Activated T-cell treated with anti-CD3 and anti-CD28 coated beads, Interleukin-2, amount 50 U/mL, for 72 hours (primary cell): ENCODE data around the gene KRT75. TPM values are rescaled to one million over a fixed set of nuclear protein-coding genes. Genes with fewer than 3 reads are reported as not detected.

Experiments used
- ATAC-seq, 2 donors: fragments of 150-1000 bp; cut with Tn5 transposase; replicated peaks in 1 of 2; 2 replicates each; pipeline ENCODE4 v1.10.0; 2021; ENCODE audit warnings: moderate library complexity in 2 of 2, mild to moderate bottlenecking in 1 of 2
- DNase-seq, 2 donors: peaks; one replicate each; pipeline ENCODE4 v3.0.0; 2021 to 2022; ENCODE audit warnings: mixed read lengths in 1 of 2
- H3K27ac Mint-ChIP-seq: one replicate; pipeline ENCODE4 v1.8.0; 2022; ENCODE audit warnings: mild to moderate bottlenecking, moderate library complexity, mixed read lengths
- H3K27me3 Mint-ChIP-seq: one replicate; pipeline ENCODE4 v1.8.0; 2022; ENCODE audit warnings: low read depth, mixed read lengths
- H3K36me3 Mint-ChIP-seq, 2 donors: one replicate each; pipeline ENCODE4 v1.8.0; 2022; ENCODE audit warnings: mixed read lengths in 2 of 2, mild to moderate bottlenecking in 1 of 2; ENCODE audit not compliant: insufficient read depth in 2 of 2
- H3K4me1 Mint-ChIP-seq: one replicate; pipeline ENCODE4 v1.8.0; 2022; ENCODE audit warnings: low read depth, mixed read lengths
- H3K4me3 Mint-ChIP-seq, 2 donors: one replicate each; pipeline ENCODE4 v1.8.0; 2022; ENCODE audit warnings: mild to moderate bottlenecking in 2 of 2, mixed read lengths in 2 of 2, moderate library complexity in 2 of 2
- H3K9me3 Mint-ChIP-seq, 2 donors: one replicate each; pipeline ENCODE4 v1.8.0; 2022; ENCODE audit warnings: mixed read lengths in 2 of 2
- total RNA-seq, 2 donors: library from RNA; stranded (reverse); gene quantifications; one replicate each; pipeline ENCODE4 v1.2.3, GENCODE V29; 2022

The KRT75 gene
- total RNA-seq, 2 donors from 2014 or later = not detected

GRCh38 chr12:52403561-52403960 is 30.6 kb downstream of the KRT75 start:
- Mint-ChIP-seq H3K36me3 (no peaks in the 10 kb centered on the region), H3K27ac (no peak overlapping the region), H3K27me3 (peaks cover 3% of the 10 kb centered on the region), H3K9me3 (no peaks in the 10 kb centered on the region), H3K4me3 (no peak overlapping the region), H3K4me1 (no peaks in the 10 kb centered on the region)
- ATAC-seq (no peak), DNase-seq (no peak)

- no peaks in the 10 kb centered on the region for H3K9me3 Mint-ChIP-seq
- no peak overlapping the region for H3K4me3 Mint-ChIP-seq
- H3K27ac Mint-ChIP-seq = no peak overlapping the region
- H3K27me3 Mint-ChIP-seq = no peaks in the 10 kb centered on the region
- no peaks in the 10 kb centered on the region for H3K4me1 Mint-ChIP-seq
- DNase-seq = no peak
- H3K36me3 Mint-ChIP-seq = no peaks in the 10 kb centered on the region
- ATAC-seq = no peak
Measured at GRCh38 chr12:52402873-52403540, 31.2 kb downstream of the KRT75 start.

- Mint-ChIP-seq H3K27ac (no peak overlapping the region), H3K9me3 (no peaks in the 10 kb centered on the region)
Measured at GRCh38 chr12:52402377-52402776, 31.8 kb downstream of the KRT75 start.

DNA sequence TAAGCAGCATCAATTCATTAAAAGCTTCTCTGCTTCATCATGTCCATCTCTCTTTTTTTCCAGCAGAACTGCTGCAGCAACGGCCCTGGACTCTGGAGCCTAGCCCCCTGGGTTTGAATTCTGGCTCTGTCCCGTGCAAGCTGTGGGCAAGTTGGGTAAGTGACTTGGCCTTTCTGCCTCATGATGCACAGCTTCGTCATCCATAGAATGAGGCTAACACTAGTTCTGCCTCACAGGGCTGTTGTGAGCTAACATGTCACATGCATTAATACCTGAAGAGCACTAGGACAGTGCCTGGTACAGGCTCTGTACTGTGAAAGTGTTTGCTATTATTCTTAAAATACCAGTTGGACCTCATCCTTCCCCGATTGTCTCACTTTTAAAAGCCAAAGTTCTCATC is 32.2 kb downstream of the KRT75 start:
- Mint-ChIP-seq H3K36me3 (no peaks in the 10 kb centered on the region), H3K9me3 (no peaks in the 10 kb centered on the region), H3K27me3 (peaks cover under 1% of the 10 kb centered on the region), H3K4me1 (no peaks in the 10 kb centered on the region), H3K4me3 (no peak overlapping the region), H3K27ac (no peak overlapping the region)
- ATAC-seq = no peak
- no peak for DNase-seq

More at GRCh38 chr12:52402377-52402776, 31.8 kb downstream of the KRT75 start:
- H3K4me3 Mint-ChIP-seq = no peak overlapping the region
- DNase-seq (no peak), ATAC-seq (no peak)
- H3K27me3 Mint-ChIP-seq = no peaks in the 10 kb centered on the region
- no peaks in the 10 kb centered on the region for H3K4me1 Mint-ChIP-seq
- no peaks in the 10 kb centered on the region for H3K36me3 Mint-ChIP-seq

DNA sequence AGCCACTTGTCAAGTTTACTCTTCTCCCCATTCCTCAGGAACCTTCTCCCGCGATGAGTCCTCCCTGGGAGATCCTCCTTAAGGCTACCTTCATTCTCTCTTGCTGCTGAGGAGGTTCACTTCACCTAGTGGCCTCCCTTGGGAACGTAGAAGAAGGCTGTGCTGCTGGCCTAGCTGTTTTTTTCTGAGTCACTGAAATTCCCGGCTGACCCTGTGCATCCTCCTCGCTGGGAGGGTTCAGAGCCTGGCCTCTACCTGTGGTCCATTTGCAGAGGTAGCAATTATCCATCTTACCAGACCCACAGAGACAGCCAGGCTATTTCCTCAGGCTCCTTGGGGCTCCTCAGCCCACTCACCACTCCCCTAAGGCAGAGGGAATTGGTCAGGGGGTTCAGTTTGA is 32.6 kb downstream of the KRT75 start:
- H3K9me3 Mint-ChIP-seq = no peaks in the 10 kb centered on the region
- H3K27ac Mint-ChIP-seq = no peak overlapping the region
- H3K27me3 Mint-ChIP-seq = peaks cover 4% of the 10 kb centered on the region
- ATAC-seq (no peak), DNase-seq (no peak)
- H3K4me1 Mint-ChIP-seq = no peaks in the 10 kb centered on the region
- no peaks in the 10 kb centered on the region for H3K36me3 Mint-ChIP-seq
- no peak overlapping the region for H3K4me3 Mint-ChIP-seq

- ATAC-seq (no peak), DNase-seq (no peak)
- no peaks in the 10 kb centered on the region for H3K4me1 Mint-ChIP-seq
- H3K36me3 Mint-ChIP-seq = no peaks in the 10 kb centered on the region
- H3K27me3 Mint-ChIP-seq = peaks cover 7% of the 10 kb centered on the region
- no peak overlapping the region for H3K4me3 Mint-ChIP-seq
- H3K9me3 Mint-ChIP-seq = no peaks in the 10 kb centered on the region
- no peak overlapping the region for H3K27ac Mint-ChIP-seq
Measured at GRCh38 chr12:52400906-52401305, 33.3 kb downstream of the KRT75 start.

- no peak overlapping the region for H3K4me3 Mint-ChIP-seq
- no peaks in the 10 kb centered on the region for H3K36me3 Mint-ChIP-seq
- H3K27ac Mint-ChIP-seq = no peak overlapping the region
- H3K4me1 Mint-ChIP-seq = no peaks in the 10 kb centered on the region
- ATAC-seq = no peak
- H3K27me3 Mint-ChIP-seq = peaks cover 7% of the 10 kb centered on the region
- H3K9me3 Mint-ChIP-seq = no peaks in the 10 kb centered on the region
- DNase-seq = no peak
Measured at GRCh38 chr12:52399756-52400155, 34.4 kb downstream of the KRT75 start.

GRCh38 chr12:52398176-52398575 is 36.0 kb downstream of the KRT75 start:
- Mint-ChIP-seq H3K4me3 (no peak overlapping the region), H3K9me3 (no peaks in the 10 kb centered on the region), H3K36me3 (no peaks in the 10 kb centered on the region), H3K27ac (no peak overlapping the region), H3K27me3 (peaks cover 7% of the 10 kb centered on the region), H3K4me1 (no peaks in the 10 kb centered on the region)
- no peak for ATAC-seq
- no peak for DNase-seq

GRCh38 chr12:52396656-52397055 is 37.5 kb downstream of the KRT75 start:
- Mint-ChIP-seq H3K36me3 (no peaks in the 10 kb centered on the region), H3K9me3 (no peaks in the 10 kb centered on the region), H3K27me3 (peaks cover 7% of the 10 kb centered on the region), H3K4me3 (no peak overlapping the region), H3K27ac (no peak overlapping the region), H3K4me1 (no peaks in the 10 kb centered on the region)
- ATAC-seq = no peak
- DNase-seq = no peak

GRCh38 chr12:52395761-52396434 is 38.3 kb downstream of the KRT75 start:
- Mint-ChIP-seq H3K4me1 (no peaks in the 10 kb centered on the region), H3K36me3 (no peaks in the 10 kb centered on the region), H3K27ac (no peak overlapping the region), H3K4me3 (no peak overlapping the region), H3K27me3 (peaks cover 7% of the 10 kb centered on the region), H3K9me3 (no peaks in the 10 kb centered on the region)
- DNase-seq = peak in 1 of 2 donors; percentile 5
- peak in 1 of 2 donors; percentile 19 for ATAC-seq

- H3K4me1 Mint-ChIP-seq = no peaks in the 10 kb centered on the region
- no peak overlapping the region for H3K4me3 Mint-ChIP-seq
- no peak overlapping the region for H3K27ac Mint-ChIP-seq
- H3K27me3 Mint-ChIP-seq = peaks cover 7% of the 10 kb centered on the region
- DNase-seq (no peak), ATAC-seq (no peak)
- H3K9me3 Mint-ChIP-seq = no peaks in the 10 kb centered on the region
- no peaks in the 10 kb centered on the region for H3K36me3 Mint-ChIP-seq
Measured at GRCh38 chr12:52394836-52395405, 39.2 kb downstream of the KRT75 start.

GRCh38 chr12:52392465-52393007 is 41.6 kb downstream of the KRT75 start:
- Mint-ChIP-seq H3K27ac (no peak overlapping the region), H3K4me1 (no peaks in the 10 kb centered on the region), H3K27me3 (peaks cover 14% of the 10 kb centered on the region), H3K4me3 (no peak overlapping the region), H3K9me3 (no peaks in the 10 kb centered on the region), H3K36me3 (no peaks in the 10 kb centered on the region)
- no peak for ATAC-seq
- DNase-seq = no peak

GRCh38 chr12:52391618-52392002 is 42.6 kb downstream of the KRT75 start:
- Mint-ChIP-seq H3K27ac (no peak overlapping the region), H3K36me3 (no peaks in the 10 kb centered on the region), H3K4me3 (no peak overlapping the region), H3K9me3 (no peaks in the 10 kb centered on the region), H3K27me3 (peaks cover 11% of the 10 kb centered on the region), H3K4me1 (no peaks in the 10 kb centered on the region)
- DNase-seq (no peak), ATAC-seq (no peak)
